SKM-1 treated with dmso at 0.1 percent for 144 hours (cell line): Measurements from ENCODE around the gene ZNRF1.
"Not testable (repeated sequence)": the region's sequence is repeated elsewhere in the genome, so short reads cannot be mapped to it uniquely, and the experiment has no call there.

Source experiments
- DNase-seq: peaks from one replicate; lab custom pipeline; 2025; ENCODE audit not compliant: unreplicated experiment; lab: John Stamatoyannopoulos, UW

ZNRF1 gene

GRCh38 chr16:75111514-75111940, 112.7 kb downstream of the ZNRF1 start:
- no peak for DNase-seq

GRCh38 chr16:75111961-75112733, 113.3 kb downstream of the ZNRF1 start:
- no peak for DNase-seq

GRCh38 chr16:75112734-75113491, 114.1 kb downstream of the ZNRF1 start:
- no peak for DNase-seq

DNA sequence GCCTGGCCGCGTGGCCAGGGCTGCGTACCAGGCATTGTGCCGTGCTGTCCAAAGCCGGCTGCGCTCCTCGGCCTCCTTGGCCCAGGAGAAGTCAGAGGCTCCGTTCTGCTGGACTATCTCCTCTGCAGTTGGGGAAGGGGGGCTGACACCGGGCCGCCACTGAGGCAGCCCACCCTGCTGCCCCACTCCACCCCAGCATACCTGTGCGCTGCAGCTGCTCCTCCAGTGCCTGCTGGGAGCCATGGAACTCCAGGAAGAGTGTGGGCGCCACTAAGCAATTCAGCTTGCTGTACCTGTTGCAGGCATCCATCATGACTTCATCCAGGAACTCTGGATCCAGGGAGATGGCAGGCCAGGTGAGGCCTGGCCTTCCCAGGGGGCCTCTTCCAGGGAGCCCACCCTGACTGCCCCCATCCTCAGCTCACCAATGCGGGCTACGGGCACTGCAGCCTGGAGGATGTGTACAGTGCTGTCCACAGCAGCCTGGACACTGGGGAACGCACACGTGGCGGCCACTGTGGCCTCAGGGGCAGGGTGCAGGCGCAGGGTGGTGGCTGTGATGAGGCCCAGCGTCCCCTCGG, 114.8 kb downstream of the ZNRF1 start:
- DNase-seq, result no peak

GRCh38 chr16:75114179-75114945, 115.5 kb downstream of the ZNRF1 start:
- DNase-seq, result no peak

DNA sequence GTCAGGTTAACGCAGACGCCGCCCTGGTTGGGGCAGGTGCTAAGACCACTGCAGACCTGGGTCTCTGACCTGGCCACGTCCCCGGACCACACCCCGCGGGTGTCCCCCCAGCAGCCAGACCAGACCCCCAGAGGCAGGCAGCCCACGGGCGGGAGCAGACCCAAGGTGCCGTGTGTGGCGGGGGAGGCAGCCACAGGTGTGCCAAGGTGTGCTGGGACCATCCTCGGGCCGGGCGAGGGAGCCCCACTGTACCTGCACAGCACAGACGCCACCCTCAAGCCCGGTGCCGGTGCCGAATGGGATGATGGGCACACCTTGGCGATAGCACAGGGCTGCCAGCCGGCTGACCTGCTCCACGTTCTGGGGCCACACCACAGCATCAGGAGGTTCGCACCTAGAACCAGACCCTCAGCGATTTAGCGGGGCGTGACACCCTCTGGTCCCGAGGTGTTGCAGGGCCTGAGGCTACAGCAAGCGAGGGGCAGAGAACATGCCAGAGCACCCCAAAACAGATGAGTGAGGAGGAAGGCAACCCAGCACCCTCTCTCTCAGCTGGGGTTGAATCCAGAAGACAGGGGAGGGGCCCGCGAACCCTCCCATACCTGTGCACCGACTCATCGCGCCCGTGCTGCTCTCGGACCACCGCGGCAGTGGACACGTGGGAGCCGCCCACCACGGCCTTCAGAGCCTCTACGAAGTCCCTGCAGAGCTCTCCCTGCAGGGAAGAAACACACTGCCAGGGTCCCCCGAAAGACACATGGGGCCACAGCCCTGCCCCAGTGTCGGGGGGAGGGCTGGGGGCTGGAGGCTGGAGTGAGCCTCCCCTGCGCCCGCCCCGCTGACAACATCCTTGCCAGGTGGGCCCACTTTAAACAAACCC, 116.4 kb downstream of the ZNRF1 start:
- no peak for DNase-seq

DNA sequence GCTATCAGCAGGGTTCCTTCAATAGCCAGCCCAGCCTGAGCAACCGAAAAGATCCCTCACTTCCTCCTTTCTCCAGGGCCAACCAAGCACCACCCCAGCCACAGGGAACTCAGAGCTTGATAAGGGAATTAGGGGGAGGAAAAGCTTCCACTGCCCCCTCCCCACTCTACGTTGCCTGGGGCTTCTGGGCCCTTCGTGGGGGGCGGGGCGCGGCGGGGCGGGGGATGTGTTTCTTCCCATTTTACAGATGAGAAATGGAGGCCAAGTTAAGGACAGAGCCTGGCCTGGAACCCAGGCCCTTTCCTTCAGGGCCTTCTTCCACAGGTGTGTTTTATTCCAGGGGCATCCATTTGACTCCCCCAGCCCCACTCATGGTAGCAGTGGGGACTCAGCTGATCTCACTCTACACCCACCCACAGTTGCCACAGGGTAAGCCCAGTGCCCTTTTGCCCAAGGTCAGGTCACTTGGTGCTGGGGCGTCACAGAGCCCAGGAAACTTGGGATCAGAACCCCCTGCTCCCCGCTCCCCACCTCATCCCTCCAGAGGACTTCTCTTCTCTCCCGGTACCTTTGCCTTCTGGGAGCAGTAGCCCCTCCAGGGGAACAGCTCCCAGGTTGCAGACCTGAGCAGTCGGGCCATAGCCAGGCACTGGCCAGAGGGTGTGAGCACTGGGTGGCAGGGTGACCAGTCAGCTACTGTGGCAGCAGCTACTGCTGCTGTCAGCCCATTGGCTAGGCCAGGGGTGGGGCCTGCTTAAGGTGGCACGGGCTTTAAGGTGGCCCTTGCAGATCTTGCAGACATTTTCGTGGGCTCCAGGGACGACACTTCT, 117.5 kb downstream of the ZNRF1 start, which contains the start of gene LDHD:
TSS of gene LDHD (minus strand) at position 700 of the 830 bp plus-strand sequence. CDS start at position 640, 60 bp downstream.
- DNase-seq, result peak; percentile 68

DNA sequence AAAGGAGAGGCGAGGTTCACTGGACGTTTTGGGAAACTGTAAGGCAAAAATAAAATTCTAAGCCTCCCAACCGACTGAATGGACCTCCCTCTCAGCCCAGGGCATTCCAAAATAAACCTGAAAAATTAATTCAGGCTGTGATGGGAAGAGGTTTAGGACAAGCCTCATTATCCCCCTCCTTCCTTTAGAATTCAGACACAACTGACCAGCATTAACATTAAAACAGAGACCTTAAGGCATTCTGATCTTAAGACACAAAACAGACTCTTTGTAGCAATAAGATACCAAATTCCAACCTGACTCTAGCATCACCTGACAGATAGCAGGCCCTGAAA, 118.1 kb downstream of the ZNRF1 start:
- DNase-seq, result no peak

GRCh38 chr16:75118943-75119539, 120.2 kb downstream of the ZNRF1 start:
- no peak for DNase-seq

- no peak for DNase-seq
Observed at GRCh38 chr16:75120253-75120652, 121.4 kb downstream of the ZNRF1 start.

- DNase-seq, result no peak
Observed at GRCh38 chr16:75121949-75122568, 123.2 kb downstream of the ZNRF1 start.

GRCh38 chr16:75122609-75123008, 123.8 kb downstream of the ZNRF1 start:
- no peak for DNase-seq

DNA sequence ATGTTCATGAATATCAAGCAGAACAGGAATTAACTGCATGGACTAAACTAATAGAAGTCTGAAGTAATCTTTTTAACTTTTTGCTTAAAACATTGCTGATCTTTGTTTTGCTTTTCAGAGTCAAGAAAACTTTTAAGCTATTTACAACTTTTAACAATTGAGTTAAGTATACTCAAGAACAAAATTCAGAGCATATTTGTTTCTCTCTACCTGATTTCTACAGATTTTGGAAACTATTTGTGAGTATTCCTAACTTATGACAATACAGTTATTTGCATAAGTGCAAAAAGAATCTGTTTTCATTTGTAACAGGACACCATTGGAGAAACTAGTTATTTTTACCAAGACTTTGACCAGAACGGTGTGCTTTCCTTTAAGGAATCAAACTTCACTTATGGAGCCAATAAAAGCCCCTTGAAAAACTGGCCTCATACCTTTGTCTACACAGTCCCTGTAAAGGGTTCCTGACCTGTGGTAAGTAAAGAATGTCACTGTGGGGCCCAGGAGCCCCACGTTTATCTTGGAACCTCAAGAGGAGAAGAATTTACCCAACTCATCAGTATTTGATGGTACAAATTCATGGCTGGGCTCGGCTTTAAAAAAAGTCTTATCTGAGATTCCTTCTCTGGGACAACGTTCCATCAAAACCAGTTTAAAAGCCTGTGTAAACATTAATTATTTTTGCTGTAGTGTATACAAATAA, 129.0 kb downstream of the ZNRF1 start:
- no peak for DNase-seq

DNA sequence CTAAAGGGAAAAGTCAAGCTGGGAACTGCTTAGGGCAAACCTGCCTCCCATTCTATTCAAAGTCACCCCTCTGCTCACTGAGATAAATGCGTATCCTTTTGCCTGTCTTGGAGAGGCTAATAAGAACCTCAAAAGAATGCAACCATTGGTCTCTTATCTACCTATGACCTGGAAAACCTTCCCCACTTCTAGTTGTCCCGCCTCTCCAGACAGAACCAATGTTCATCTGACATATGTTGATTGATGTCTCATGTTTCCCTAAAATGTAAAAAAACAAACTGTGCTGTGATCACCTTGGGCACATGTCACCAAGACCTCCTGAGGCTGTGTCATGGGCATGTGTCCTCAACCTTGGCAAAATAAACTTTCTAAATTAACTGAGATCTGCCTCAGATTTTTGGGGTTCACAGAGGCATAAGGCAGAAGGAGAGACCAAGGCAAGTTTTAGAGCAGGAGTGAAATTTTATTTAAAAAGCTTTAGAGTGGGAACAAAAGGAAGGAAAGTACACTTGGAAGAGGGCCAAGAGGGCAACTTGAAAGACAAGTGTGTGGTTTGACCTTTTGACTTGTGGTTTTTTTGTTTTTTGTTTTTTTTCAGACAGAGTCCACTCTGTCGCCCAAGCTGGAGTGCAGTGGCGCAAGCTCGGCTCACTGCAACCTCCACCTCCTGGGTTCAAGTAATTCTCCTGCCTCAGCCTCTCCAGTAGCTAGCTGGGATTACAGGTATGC, 130.8 kb downstream of the ZNRF1 start:
- DNase-seq, result not testable (repeated sequence)

DNA sequence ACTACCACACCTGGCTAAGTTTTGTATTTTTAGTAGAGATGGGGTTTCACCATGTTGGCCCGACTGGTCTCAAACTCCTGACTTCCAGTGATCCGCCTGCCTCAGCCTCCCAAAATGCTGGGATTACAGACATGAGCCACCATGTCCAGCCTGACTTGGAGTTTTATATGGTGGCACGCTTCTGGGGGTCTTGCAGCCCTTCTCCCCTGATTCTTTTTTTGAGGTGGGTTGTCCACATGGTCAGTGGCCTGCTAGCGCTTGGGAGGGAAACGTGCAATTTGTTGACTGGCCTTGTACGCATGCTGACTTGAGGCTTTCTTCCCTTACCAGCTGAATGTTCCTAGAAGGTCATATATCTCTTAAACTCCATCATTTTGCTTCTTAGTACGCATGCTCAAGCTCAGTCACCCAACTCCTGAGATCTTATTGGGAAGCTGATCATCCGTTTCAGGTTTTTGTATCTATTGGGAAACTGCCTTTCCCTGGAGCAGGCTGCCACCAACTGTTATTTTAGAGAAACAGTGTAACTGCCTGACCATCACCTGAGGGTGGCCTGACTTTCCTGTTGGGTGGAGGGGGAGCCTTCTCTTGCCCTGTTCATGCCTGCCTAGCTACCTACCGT, 131.4 kb downstream of the ZNRF1 start:
- no peak for DNase-seq

DNA sequence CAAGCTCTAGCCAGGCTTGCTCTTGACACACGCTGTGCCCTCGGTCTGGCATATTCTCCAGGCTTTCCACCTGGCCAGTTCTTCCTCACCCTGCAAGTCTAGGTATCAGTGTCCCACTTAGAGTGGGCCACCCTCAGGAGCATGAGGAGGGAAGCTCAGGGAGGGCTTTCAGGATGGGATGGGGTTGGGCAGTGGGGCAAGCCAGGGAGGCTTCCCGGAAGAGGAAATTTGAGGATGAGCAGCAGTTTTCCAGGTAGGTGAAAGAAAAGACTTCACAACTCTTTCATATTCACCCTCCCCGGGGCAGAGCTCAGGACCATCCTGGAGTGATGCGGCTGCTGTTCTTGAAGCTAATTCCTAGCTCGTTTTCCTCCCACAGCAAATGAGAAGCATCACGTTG, 132.3 kb downstream of the ZNRF1 start:
- no peak for DNase-seq

DNA sequence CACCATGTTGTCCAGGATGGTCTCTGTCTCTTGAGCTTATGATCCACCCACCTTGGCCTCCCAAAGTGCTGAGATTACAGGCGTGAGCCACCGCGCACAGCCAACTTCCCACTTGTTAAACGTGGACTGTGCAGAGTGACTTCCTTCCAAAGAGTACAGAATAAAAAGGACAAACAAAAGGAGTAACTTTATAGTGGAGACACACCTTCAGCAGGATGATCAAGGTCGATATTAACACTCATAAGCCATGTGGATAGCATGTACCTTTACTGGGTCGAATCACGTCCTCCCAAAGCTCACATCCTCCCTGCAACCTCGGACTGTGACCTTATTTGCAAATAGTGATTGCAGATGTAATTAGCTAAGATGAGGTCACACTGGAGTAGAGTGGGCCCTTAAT, 139.4 kb downstream of the ZNRF1 start:
- DNase-seq, result no peak
